Measurements from ENCODE around the gene RHBDL1. TPM values are rescaled to one million over a fixed set of nuclear protein-coding genes. Genes with fewer than 3 reads are reported as not detected.
A peak's percentile ranks its signal among the peaks of the same experiment; 100 is the strongest.

Gene RHBDL1
- polyA plus RNA-seq, 4 donors: 0.91 to 2.8 (median 1.1) TPM

DNA sequence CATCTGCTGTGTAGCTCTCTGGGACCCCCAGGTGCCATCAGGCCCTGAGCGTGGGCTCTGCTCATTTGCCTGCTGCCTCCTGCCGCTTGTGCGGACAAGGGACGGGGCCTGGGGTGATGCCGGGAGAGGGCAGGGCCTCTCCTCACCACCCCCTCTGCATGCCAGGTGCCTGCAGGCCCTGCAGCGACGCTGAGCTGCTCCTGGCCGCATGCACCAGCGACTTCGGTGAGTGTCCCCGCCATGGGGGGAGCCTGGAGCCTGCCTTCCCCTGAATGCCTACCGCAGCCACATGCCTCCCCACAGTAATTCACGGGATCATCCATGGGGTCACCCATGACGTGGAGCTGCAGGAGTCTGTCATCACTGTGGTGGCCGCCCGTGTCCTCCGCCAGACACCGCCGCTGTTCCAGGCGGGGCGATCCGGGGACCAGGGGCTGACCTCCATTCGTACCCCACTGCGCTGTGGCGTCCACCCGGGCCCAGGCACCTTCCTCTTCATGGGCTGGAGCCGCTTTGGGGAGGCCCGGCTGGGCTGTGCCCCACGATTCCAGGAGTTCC is 41.4 kb downstream of the RHBDL1 start:
- no peak for DNase-seq (ENCODE audit: low read depth in 4 of 4, low spot score in 3 of 4)

DNA sequence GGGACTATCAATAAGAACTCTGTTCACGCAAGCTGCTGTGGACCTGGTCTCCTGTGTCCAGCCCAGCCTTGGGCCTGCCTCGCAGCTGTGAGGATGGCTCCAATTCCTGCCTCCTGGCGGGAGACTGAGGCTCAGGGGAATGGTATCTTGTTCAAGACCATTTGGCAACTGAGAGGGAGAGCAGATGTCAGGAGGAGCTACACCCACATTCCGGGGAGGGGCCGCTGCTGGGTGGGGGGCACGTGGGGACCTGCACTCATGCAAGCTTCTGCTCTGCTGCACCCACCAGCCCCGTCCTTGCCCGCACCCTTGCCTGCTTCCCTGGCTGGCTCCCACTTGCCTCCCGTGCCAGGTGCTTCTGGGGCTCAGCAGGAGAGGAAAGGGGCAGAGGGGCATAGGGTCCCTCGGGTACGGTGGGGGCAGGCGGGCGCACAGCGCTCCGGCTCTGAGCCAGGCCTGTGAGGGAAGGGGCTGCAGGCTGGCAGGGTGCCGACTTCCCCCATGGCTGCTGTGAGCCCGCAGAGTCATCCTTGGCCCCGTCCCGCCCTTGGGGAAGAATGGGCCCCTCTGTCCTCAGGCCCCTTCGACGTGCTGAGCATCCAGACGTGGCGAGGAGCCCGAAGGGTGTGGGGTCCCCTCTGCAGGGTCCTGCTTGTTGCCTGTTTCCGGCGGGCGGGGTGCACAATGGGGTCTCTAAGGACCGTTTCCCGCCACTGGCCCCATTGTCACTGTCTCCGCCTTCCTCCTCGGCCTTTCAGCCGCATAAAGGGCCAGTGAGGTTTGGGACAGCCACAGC is 42.2 kb downstream of the RHBDL1 start:
- DNase-seq (ENCODE audit: low read depth in 4 of 4, low spot score in 3 of 4): no peak

DNA sequence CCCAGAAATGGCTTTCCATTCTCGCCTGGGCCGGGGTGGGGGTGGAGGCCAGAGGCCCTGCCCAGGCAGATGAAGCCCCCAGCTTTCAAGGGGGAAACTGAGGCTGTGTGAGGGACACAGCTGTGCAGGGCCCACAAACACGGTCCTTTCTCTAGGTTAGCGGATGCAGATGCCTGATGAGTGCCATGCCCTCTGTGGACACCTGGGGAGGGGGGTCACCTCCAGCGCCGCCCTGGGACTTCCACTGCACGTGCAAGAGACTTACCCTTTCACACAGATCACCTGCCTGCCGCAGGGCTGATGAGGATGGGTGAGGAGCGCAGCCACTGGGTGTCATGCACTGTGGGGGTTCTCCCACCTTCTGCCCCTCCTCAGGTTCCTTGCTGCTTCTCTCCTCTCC is 42.9 kb downstream of the RHBDL1 start:
- no peak for DNase-seq (ENCODE audit: low read depth in 4 of 4, low spot score in 3 of 4)

DNA sequence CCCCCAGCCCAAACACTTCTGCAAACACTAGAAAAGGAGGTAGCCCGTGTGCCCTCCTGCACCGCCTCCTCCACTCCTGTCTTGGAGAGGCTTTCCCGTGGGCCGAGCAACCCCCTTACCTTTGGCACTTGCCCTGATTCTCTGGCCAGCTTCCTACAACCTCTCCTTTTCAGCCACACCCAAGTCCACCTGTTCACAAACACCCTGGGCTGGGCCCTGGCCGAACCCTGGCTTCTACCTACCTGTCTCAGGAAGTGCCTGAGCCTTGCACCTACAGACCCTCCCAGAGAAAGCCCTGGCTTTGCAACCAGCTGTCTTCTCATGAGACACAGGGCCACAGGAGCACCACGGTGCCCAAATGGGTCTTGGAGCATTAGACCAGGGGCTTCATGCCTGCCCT is 43.5 kb downstream of the RHBDL1 start:
- no peak for DNase-seq (ENCODE audit: low read depth in 4 of 4, low spot score in 3 of 4)

DNA sequence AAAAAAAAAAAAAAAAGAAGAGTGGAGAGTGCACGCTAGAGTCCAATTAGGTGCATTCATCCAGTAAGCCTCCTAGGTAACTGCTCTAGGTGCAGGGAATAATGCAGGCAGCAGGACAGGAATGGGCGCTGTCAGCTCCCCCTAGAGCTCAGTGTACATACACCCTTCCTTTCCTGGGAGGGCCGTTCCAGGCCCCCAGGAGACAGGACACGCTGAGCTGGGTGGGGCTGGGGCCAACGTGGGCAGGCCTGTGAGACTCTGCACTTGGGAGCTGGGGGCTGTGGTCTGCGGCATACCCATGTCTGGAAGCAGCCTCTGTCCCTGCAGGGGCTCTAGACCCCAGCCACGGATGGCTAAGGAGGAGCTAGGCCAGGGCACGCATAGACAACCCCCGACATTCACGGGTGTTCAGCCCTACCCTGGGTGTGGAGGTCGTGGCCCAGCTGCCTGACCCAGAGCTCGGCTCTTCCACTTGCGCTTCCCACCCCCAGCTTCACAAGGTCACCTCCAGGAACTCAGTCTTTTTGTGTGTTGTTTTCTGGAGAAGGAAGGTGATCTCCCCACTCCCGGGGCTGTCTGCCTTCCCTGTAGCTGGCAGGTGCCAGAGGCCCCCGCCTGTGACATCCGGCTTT is 44.5 kb downstream of the RHBDL1 start:
- no peak for DNase-seq (ENCODE audit: low read depth in 4 of 4, low spot score in 3 of 4)

DNA sequence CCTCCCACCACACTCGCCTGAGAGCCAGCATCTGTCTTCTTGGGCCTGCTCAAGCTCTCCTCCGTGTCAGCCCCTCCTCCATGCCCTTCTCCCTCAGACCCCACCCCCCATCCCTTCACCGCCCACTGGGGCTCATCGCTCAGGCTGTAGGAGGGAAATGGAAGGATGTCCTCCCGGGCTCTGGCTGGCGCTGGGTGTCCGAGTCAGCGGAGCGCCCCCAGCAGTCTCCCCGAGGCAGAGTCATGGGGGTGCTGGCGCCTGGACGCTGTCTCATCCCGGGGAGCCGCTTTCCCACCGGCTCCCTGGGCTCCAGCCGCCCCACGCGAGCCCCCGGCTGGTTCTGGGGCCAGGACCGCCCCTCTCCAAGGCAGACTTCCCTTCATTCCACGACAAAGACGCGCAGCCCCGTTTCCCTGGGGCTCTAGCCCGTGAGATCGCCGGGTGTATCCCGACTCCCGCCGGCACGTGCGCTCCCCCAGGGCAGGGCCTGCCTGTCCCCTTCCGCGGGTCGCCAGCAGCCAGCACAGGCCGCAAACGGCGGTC is 45.0 kb downstream of the RHBDL1 start:
- DNase-seq (ENCODE audit: low read depth in 4 of 4, low spot score in 3 of 4): no peak

DNA sequence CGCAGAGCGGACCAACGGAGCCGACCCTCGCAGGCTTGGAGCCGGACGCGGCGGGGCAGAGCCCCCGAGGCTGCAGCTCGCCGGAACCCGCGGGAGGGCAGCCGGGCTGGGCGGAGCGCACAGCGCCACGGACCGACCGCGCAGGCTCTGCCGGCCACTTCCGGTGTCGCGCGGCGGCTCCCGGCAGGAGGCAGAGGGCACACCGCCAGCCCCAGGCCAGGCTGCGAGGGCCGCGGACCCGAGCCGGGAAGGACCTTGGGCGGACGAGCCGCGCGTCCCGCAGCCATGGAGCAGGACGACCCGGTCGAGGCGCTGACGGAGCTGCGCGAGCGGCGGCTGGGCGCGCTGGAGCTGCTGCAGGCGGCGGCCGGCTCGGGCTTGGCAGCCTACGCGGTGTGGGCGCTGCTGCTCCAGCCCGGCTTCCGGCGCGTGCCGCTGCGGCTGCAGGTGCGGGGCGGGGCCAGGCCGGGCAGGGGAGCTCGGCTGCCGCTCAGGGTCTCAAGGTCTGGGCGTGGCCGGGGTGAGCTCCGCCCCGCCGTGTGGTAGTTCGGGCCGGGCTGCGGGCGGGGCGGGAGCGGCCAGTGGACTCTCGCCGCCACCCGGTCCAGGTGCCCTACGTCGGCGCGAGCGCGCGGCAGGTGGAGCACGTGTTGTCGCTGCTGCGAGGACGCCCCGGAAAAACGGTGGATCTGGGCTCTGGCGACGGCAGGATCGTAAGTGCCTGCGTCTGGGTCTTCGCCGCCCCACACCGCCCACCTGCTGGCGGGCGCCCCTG is 45.7 kb downstream of the RHBDL1 start, which contains the start of gene ANTKMT:
ANTKMT (plus strand) TSS at position 157 of the 775 bp plus-strand sequence; CDS start at position 286, 129 bp downstream.
- peak in 1 of 4 donors; percentile 59 for DNase-seq (ENCODE audit: low read depth in 4 of 4, low spot score in 3 of 4)

DNA sequence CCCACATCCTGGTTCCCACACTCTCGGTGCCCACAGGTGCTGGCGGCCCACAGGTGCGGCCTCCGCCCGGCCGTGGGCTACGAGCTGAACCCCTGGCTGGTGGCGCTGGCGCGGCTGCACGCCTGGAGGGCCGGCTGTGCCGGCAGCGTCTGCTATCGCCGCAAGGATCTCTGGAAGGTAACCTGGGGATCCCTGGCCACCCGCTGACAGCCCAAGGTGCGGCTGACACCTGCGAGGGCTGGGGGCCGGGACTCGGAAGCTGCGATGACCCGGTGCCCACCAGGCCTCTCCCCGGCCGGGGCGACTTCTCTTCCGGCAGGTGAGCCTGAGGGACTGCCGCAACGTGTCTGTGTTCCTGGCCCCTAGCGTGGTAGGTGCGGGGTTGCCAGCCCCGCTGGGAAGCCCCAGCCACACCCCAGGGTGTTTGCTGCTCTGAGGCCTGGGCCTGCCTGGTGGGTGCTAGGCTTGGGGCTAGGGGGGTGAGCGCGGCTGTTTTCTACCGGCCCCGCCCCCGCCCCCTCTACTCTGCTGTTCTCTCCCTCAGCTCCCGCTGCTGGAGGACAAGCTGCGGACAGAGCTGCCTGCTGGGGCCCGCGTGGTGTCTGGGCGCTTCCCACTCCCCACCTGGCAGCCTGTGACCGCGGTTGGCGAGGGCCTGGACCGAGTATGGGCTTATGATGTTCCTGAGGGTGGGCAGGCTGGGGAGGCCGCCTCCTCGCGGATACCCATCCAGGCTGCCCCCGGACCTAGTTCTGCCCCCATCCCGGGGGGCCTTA is 46.5 kb downstream of the RHBDL1 start:
- DNase-seq (ENCODE audit: low read depth in 4 of 4, low spot score in 3 of 4): no peak

DNA sequence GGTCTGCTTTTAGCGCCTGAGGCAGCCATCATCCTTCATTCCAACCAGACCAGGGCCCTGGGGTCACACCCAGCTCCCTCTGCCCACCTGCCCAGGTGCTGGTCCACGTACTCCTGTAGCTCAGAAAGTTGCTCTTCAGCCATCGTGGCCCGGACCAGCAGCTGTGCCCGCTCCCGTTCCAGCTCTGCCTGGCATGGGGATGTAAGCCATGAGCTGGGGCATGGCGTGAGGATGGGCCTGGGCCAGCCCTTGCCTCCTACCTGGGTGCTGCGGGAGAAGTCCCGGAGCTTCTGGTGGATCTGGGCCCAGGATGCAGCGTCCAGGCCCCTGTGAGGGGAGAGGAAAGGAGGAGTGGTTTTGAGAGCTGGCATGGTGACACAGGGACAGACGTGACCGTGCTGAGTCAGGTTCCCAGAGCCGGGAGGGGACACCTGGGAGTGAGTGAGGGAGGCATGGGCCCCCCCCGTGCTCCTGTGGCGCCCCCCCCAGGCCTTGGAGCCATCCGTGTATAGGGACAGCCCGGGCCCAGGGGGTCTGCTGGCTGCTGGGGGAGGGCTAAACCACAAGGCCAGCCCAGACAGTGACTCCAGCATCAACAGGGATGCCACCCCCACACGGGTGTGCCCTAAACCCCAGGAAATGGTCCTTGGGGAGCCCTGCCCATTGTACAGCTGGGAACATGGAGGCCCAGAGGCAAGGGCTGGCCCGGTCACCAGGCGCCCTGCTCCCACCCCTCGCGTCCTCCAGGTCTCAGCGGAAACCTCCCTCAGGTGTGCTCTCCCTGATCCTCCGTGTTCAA is 47.6 kb downstream of the RHBDL1 start:
- DNase-seq (ENCODE audit: low read depth in 4 of 4, low spot score in 3 of 4): no peak

DNA sequence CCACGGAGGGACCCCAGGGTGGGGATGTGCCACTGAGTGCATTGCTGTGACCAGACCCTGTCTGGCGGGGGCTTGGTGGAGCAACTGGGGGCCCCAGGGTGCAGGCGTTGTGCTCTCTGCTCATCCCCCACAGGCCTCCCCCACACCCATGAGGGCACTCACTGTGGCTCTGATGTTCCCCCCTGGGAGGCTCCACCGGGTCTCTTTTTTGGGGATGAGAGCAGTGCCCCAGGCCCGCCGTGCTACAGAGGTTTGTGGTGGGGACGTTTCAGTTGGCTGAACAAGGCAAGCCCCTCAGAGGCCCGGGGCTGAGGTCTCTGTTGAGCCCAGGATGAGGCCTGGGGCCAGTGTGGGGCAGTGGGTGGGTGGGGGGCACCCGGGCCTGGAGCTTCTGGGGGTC is 48.2 kb downstream of the RHBDL1 start:
- no peak for DNase-seq (ENCODE audit: low read depth in 4 of 4, low spot score in 3 of 4)

DNA sequence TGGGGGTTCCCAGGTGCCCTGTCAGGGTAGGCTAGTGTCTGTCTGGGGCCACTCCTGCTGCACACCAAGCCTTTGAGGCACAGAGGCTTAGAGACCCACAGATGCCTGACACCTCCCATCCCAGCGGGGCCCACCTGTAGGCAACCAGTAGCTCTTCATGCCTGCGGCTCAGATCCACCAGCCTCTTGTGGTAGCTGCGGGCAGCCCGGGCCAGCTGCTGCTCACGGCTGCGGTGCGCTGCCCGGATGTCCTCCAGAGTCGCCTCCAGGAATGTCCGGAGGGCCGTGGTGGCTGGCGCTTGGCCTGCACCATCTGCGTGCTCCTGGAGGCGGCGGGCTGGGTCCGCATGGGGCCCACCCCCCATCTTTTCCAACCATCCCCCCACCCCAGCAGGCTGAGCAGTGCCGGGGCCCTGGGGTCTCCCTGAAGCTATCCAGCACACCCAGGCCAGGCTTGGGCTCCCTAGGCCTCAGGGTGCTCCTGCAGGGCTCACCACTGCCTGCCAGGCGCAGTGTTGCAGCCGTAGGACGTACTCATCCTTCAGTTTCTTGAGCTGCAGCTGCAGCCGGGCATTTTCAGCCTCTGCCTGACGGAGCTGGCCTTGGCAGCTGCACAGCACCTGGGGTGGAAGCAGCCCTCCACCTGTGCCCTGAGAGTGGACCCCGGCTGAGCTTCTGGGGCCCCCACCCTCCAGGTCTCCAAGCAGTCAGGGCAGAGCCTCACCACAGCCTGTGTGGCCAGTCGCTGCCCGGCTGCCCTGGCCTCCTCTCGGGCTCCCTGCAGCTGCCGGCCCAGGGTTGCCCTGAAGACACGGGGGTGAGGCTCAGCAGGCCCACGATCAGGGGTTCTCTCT is 48.9 kb downstream of the RHBDL1 start:
- DNase-seq (ENCODE audit: low read depth in 4 of 4, low spot score in 3 of 4): no peak

DNA sequence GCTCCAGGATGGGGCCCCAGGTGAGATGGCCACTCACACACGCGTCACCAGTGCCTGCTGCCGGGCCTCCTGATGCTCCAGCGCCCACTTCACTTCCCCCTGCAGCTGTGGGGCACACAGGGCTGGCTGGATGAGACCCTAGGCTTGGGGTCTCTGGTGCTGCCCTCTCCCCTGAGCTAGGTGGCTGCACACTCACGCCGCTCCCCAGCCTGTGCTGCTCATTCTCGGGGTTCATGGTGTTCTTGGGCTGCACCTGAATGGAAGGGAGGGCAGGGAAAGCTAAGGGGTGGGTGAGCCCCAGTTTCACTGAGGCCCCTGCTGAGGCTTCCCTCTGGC is 49.5 kb downstream of the RHBDL1 start:
- no peak for DNase-seq (ENCODE audit: low read depth in 4 of 4, low spot score in 3 of 4)

DNA sequence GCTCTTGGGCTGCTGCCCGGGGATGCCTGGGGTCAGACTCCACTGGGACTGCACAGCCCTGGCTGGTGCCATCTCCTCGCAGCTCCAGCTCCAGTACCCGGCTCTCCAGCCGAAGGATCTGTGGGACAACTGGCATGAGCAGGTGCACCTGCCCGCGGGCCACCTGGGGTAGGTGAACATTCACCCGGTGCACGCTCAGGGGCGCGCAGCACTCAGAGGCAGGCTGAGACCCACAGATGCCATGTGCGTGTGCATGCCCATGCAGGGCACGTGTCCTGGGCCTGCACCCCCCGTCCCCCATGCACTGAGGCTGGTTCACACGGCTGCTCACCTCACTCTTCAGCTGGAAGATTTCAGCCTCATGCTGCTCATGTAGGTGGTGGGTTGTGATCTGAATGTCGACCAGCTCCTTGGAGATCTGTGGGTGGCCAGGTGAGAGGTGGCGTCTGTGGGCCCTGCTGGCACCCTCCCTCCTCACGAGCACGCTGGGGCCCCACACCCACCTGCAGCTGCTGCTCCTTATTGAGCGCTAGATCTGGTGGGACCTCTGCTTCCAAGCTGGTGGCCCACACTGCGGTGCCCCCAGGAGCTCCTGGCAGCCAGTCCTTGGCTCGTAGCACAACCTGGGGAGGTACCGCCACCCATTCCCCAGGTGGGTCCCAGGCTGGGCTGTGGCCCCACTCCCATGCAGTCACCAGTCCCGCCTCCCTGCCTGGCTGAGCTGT is 50.2 kb downstream of the RHBDL1 start:
- no peak for DNase-seq (ENCODE audit: low read depth in 4 of 4, low spot score in 3 of 4)

DNA sequence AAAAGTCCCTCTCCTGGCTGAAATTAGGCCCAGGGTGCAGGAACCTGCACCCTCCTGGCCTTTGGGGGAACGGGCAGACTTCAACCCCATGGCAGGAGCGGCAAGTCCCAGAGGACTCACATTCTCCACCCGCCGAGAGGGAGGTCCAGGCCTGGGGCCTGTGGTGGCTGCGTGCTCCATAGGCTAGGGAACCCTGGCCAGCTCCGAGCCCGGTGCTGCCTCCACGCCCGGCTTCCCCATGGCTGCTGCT is 50.6 kb downstream of the RHBDL1 start:
- no peak for DNase-seq (ENCODE audit: low read depth in 4 of 4, low spot score in 3 of 4)

DNA sequence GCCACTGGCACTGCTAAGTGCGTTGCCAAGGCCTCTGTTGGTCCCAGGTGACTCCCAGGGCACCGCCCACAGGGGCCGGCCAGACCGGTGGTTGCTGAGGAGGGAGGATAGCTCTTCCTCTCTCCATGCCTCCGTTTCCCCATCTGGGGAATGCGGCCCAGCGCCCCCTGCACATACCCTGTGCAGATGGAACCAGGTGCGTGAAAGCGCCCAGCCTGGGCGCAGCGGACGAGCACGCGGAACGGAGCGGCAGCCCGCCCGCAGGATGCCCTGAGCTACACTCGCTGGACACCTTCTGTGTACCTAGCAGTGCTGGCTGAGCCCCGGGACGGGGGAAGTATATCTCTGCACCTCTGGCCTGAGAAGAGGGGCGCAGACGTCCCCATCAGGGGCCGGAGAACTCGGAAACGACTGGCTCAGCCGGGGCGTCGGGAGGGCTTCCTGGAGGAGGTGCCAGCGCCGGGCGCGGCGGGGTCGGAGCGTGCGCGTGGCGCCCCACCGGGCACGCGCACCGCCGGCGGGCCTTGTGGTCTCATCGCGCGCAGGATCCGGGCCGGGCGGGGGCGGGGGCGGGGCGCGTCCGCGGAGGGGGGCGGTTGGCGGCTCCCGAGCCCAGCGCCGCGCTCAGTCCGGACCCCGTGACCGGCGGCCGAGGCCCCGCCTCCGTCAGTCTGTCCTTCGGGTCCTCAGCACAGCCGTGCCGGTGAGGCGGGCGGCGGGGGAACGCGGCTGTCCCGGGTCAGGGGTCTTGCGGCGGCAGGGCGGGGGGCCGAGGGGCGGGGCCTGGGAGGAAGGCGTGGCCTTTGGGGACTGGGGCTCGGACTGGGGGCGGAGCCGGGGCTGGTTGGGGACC is 51.2 kb downstream of the RHBDL1 start, which contains the start of the genes CCDC78 and HAGHL:
CCDC78 (minus strand) TSS at position 6 of the 853 bp plus-strand sequence. CDS start 76 bp downstream, outside the sequence.
HAGHL (plus strand) TSS at position 669 of the 853 bp plus-strand sequence. CDS start 404 bp downstream, outside the sequence.
- DNase-seq (ENCODE audit: low read depth in 4 of 4, low spot score in 3 of 4): no peak

DNA sequence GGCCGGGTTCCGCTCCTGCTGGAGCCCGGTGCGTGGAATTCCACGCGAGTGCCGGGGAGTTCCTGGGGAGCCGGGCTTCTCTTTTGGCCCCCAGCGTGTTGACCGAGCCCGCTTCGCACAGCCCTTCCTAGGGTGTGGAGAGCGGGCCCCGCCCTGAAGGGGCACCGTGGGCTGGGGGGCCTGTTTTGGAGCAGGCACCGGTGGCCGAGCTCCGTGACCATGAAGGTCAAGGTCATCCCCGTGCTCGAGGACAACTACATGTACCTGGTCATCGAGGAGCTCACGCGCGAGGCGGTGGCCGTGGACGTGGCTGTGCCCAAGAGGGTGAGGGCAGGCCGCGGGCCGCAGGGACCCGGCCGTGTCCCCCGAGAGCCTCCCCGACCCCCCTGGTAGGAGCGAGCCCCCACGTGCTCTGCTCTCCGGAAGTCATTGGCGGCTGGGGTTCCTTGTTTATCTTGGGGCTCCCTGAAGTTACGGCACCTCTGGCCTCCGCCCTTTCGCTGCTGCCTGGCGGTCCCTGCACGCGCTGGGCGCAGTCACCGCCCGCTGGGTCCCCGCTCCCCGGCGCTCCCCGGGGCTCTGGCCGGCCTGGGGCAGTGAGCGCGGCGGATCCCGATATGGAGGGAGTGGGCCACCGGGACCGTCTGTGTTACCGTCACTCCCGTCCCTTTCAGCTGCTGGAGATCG is 52.0 kb downstream of the RHBDL1 start:
- DNase-seq (ENCODE audit: low read depth in 4 of 4, low spot score in 3 of 4): no peak

Measured in left renal pelvis (tissue), 4 donors.